Activated CD4-positive, CD25-positive, alpha-beta regulatory T cell treated with anti-CD3 and anti-CD28 coated beads, Interleukin-2, amount 50 U/mL, for 24 hours (primary cell): ENCODE results near the gene NDUFC1.
"Not testable (repeated sequence)": the region's sequence is repeated elsewhere in the genome, so short reads cannot be mapped to it uniquely, and the experiment has no call there.

Experiments
- ATAC-seq, 2 donors: fragments of 150-1000 bp; cut with Tn5 transposase; one replicate each; pipeline ENCODE4 v1.10.0; 2021; ENCODE audit warnings: mild to moderate bottlenecking in 1 of 2, moderate library complexity in 1 of 2

Gene NDUFC1

GRCh38 chr4:139301821-139302611, at the start of gene NDUFC1:
TSS of gene NDUFC1 (minus strand) at chr4:139302477. CDS start at chr4:139295798, 6,679 bp downstream.
- ATAC-seq: peak; percentile 40 to 49

GRCh38 chr4:139337612-139338011, 35.3 kb upstream of the NDUFC1 start:
- no peak for ATAC-seq

DNA sequence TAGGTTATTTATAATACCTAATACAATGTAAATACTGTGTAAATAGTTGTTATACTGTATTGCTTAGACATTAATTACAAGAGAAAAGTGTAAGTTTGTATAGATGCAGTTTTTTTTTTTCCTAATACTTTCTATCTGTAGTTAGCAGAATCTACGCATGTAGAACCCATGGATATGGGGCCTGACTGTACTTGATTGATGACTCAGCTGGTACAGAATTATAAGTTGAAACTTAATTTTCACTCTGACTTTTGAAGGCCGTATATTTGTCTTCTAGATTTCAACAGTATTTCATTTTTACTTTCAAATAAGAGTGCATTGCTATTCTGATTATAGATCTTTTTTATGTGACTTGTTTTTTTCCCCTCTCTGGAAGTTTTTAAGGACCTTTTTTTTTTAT, 30.8 kb upstream of the NDUFC1 start:
- ATAC-seq: peak; percentile 41 to 64

- peak in 1 of 2 donors; percentile 63 for ATAC-seq
Measured at GRCh38 chr4:139331185-139331584, 28.9 kb upstream of the NDUFC1 start.

DNA sequence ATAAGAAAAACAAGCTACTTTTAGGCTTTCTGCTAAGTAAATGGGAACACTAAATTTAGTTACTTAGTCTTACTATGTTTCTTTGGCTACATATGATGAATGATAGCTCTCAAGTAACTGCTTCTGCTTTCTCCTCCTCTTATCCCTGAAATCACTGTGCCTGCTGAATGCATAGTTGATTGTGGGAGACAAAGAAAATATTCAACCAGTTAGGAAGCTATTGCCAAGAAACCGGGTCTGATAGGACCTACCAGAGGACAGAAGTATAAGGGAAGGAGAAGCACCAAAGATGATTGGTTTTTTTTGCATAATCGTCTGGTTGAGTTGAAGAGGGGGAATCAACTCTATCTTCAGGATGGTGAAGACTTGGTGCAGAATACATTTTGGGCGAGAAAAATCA, 28.0 kb upstream of the NDUFC1 start:
- ATAC-seq: no peak

GRCh38 chr4:139329665-139330200, 27.5 kb upstream of the NDUFC1 start:
- no peak for ATAC-seq

DNA sequence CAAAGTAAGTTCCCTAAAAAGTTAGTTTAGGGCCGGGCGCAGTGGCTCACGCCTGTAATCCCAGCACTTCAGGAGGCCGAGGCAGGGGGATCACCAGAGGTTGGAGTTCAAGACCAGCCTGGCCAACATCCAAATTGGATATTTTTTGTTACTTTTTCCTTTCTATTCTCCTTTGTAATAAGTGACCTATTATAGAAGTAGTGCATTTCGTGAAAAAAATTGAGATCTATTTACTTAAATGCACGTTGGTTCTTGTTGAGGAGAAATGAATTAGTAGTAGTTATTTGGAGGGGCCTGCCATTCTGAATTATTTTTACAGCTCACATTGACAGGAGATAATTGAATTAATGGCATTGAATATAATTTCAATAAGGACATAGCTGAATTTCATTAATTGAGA, 22.3 kb upstream of the NDUFC1 start:
- ATAC-seq: no peak

DNA sequence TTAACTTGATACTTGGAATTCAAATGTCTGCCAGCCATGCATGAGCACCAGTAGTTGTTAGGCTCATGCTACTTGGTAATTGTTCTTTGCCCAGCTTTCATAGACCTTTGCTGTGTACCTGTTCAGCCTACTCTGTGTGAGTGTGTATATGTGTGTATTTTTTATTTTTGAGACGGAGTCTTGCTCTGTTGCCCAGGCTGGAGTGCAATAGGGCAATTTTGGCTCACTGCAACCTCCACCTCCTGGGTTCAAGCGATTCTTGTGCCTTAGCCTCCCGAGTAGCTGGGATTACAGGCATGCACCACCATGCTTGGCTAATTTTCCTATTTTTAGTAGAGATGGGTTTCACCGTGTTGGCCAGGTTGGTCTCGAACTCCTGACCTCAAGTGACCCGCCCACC, 20.3 kb upstream of the NDUFC1 start:
- ATAC-seq: not testable (repeated sequence)

DNA sequence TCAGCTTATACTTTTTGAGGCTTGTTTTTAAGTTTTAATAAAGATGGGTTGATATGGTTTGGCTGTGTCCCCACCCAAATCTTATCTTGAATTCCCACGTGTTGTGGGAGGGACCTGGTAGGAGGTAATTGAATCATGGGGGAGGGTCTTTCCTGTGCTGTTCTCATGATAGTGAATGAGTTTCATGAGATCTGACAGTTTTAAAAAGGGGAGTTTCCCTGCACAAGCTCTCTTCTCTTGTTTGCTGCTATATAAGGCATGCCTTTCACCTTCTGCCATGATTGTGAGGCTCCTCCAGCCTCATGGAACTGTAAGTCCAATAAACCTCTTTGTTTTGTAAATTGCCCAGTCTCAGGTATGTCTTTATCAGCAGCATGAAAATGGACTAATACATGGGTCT, 19.8 kb upstream of the NDUFC1 start:
- not testable (repeated sequence) for ATAC-seq

GRCh38 chr4:139319571-139319970, 17.3 kb upstream of the NDUFC1 start:
- peak in 1 of 2 donors; percentile 9 for ATAC-seq

DNA sequence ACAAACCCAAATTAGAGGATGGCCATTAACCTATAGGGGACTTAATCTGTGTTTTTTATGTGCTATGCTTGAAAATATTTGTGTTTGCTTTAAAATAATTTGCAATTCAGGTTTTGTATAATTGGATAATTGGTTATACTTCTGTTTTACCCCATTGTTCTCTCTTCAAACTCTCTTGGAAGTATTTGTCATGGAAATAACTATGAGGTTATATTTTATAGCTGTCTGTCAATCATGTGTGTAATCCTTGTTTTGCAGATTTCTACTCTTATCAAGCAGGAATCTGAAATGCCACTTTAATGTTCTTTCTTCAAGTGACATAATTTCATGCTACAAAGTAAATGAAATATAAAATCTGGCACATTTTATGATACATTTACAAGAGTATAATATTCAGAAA, 15.4 kb upstream of the NDUFC1 start:
- ATAC-seq: no peak

DNA sequence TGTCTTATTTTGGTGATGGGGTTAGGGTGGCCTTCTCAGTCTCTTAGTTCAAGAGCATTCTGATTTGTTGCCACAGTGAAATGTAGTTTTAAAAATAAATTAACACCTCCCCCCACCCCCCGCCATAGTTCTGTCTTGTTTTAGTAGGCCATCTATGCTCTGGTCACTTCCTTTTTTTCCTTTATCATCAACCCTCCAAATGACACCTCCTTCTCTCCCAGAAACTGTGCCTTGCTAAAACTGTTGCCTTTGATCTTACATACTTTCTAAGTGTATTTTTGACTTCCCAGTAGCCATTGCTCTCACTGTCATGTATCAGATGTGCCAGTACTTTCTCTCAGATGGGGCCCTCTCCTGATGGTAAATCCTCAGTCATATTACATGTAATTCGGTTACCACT, 14.5 kb upstream of the NDUFC1 start:
- no peak for ATAC-seq

- ATAC-seq: peak in 1 of 2 donors; percentile 41
Measured at GRCh38 chr4:139315221-139315675, 13.0 kb upstream of the NDUFC1 start.

DNA sequence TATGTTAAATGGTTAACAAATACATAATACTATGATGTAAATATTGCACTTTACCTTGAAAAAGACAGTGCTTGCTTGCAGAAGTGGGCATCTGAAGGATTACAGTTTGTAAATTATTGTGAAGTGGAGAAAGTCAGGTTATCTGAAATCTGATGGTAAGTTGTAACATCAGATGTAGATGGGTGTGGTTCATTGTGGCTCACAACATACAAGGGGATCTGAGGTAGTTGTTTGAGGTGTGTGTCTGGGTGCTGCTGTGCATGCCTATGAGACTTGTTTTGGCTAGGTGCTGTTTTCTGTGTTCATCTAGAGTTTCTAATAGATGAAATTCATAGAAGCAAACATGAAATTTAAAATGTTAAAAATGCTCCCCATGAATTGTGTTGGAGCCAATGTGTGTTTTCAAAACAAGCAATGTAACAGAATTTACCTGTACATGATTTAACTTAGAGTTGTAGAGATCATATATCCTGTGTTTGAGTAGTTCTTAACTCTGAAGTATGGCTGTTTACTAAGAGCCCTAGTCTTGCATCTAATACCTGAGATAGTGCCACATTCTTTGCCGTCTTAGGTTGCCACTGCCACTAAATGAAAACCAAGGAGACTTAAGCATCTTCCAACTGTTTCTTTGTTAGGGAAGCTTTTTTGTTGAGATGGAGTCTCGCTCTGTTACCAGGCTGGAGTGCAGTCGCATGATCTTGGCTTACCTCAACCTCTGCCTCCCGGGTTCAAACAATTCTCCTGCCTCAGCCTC, 11.9 kb upstream of the NDUFC1 start:
- ATAC-seq: no peak

GRCh38 chr4:139313414-139313813, 11.1 kb upstream of the NDUFC1 start:
- ATAC-seq: not testable (repeated sequence)

- no peak for ATAC-seq
Measured at GRCh38 chr4:139312552-139313332, 10.5 kb upstream of the NDUFC1 start.

DNA sequence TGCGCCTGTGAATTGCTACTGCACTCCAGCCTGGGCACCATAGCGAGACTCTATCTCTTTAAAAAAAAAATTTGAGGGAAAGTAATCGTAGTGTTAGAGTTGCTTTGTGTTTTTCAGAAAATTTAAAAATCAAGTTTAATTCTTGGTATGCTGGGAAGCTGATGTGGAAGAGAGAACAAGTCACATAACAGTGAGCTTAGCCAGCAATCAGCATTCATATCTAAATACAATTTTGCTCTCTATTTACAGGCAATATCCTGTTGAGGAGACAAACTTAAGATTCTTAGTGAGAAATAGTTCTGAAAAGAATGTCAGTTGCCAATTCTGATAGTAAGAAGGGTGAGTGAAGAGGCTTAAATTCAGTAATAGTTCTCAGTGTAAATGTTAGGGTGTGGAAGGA, 9.6 kb upstream of the NDUFC1 start:
- no peak for ATAC-seq

DNA sequence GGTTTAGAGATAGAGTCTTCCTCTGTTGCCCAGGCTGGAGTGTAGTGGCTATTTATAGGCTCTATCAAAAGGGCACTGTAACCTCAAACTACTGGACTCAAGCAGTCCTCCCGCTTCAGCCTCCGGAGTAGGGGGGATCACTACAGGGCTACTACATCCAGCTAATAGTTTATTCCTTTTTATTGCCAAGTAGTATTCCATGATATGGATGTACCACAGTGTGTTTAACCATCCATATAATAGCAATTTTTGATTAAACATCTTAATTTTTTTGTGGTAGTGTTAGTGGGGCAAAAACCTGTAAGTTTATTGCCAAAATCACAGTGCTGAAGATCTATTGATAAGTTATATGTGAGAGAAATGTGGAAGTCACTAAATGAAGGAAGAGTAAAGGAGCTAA, 2.6 kb upstream of the NDUFC1 start:
- ATAC-seq: no peak

- peak; percentile 89 to 90 for ATAC-seq
Measured at GRCh38 chr4:139301113-139301820, 1.0 kb downstream of the NDUFC1 start, which contains the start of gene NAA15. TSS of gene NAA15 (plus strand) at chr4:139301505. CDS start at chr4:139301778, 273 bp downstream.

GRCh38 chr4:139300431-139301112, 1.7 kb downstream of the NDUFC1 start:
- ATAC-seq: peak; percentile 23 to 34

DNA sequence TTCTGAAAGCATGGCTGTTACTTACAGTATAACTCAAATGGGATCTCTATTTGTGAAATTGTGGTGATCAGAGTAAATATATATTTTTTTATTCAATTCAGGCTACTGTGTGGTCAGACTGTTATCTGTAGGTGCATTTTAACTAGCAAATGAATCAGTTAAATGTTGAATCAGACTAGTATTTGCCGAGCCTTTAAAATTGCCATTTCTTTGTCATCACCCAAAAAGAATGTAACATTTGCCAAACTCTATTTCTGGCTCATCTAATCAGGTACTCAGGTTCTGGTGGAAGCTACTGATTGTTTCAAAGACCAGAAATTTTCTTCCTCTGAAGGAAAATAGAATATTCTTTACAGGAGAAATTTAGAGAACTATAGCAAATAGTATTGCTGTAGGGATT, 2.7 kb downstream of the NDUFC1 start:
- ATAC-seq: no peak
